ENCODE measurements around the gene CEACAM16.

CEACAM16 gene

DNA sequence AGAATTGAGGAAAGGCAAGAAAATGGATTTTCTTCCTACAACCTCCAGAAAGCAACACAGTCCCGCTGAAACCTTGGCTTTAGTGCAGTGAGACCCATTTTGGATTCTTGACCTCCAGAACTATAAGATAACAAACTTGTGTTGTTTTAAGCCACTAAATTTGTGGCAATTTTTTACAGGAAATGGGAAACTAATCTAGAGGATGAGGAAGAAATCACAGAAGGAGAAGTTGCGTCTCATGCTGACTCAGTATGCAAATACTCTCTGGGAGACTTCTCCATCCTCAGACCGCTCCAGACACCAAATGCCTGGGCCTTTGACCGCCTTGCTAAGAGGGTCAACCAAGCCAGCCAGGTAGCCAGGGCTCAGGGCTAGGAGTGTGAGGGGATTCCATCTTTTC lies 13.1 kb upstream of the CEACAM16 start:
- TF ChIP-seq, protein P1, sequence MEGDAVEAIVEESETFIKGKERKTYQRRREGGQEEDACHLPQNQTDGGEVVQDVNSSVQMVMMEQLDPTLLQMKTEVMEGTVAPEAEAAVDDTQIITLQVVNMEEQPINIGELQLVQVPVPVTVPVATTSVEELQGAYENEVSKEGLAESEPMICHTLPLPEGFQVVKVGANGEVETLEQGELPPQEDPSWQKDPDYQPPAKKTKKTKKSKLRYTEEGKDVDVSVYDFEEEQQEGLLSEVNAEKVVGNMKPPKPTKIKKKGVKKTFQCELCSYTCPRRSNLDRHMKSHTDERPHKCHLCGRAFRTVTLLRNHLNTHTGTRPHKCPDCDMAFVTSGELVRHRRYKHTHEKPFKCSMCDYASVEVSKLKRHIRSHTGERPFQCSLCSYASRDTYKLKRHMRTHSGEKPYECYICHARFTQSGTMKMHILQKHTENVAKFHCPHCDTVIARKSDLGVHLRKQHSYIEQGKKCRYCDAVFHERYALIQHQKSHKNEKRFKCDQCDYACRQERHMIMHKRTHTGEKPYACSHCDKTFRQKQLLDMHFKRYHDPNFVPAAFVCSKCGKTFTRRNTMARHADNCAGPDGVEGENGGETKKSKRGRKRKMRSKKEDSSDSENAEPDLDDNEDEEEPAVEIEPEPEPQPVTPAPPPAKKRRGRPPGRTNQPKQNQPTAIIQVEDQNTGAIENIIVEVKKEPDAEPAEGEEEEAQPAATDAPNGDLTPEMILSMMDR (IDR thresholded peaks at IDR 0.05; ENCODE audit: low read depth, low read length), result no peak
- DNase-seq (ENCODE audit: extremely low read depth, low read depth), result no peak

- DNase-seq (ENCODE audit: extremely low read depth, low read depth), result no peak
- TF ChIP-seq, protein P1 (IDR thresholded peaks at IDR 0.05; ENCODE audit: low read depth, low read length), result no peak
Measured at GRCh38 chr19:44686896-44687295, 12.1 kb upstream of the CEACAM16 start.

- TF ChIP-seq, protein P1 (IDR thresholded peaks at IDR 0.05; ENCODE audit: low read depth, low read length), result no peak
- no peak for DNase-seq (ENCODE audit: extremely low read depth, low read depth)
Measured at GRCh38 chr19:44687888-44688287, 11.1 kb upstream of the CEACAM16 start.

GRCh38 chr19:44689290-44690130 lies 9.4 kb upstream of the CEACAM16 start:
- DNase-seq (ENCODE audit: extremely low read depth, low read depth), result peak; percentile 27
- TF ChIP-seq, protein P1 (IDR thresholded peaks at IDR 0.05; ENCODE audit: low read depth, low read length), result peak; percentile 96

DNA sequence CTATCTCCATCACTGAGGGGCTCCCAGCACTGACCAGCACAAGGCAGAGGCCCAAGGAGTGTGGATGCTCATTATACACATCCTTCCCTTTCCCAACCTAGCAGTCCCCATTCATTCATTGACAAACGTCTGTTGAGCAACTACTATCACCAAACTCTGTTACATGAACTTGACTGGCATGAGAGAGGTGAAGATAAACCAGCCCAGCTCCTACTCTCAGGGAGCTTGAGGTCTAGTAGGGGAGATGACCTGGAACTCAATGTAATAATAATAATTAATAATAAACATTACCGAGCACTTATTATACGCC lies 8.9 kb upstream of the CEACAM16 start:
- no peak for DNase-seq (ENCODE audit: extremely low read depth, low read depth)
- TF ChIP-seq, protein P1 (IDR thresholded peaks at IDR 0.05; ENCODE audit: low read depth, low read length), result no peak

DNA sequence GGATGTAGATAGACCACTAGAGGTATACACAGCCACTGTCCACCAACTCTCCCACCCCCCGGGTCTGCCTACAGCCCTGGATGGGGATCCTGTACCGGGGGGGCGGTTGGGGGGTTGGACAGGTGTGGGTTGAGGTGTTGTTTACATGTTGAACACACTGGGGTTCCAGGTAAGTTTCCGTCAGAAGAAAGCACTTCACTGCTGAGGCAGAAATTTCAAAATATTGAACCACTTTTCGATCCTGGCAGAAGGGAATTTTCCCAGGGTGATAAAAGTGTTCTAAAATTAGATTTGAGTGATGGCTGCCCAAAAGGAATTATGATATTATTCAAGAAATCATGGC lies 6.6 kb upstream of the CEACAM16 start:
- DNase-seq (ENCODE audit: extremely low read depth, low read depth), result no peak
- TF ChIP-seq, protein P1 (IDR thresholded peaks at IDR 0.05; ENCODE audit: low read depth, low read length), result no peak

GRCh38 chr19:44694184-44694579 lies 4.8 kb upstream of the CEACAM16 start:
- DNase-seq (ENCODE audit: extremely low read depth, low read depth), result no peak
- TF ChIP-seq, protein P1 (IDR thresholded peaks at IDR 0.05; ENCODE audit: low read depth, low read length), result peak; percentile 18

Measured in AG09319 (cell line).